HFF-Myc (cell line): ENCODE results near the gene MIPOL1.

ENCODE experiments used
- DNase-seq: peaks from one replicate; pipeline ENCODE4 v3.0.0-alpha.2; 2011; ENCODE audit warnings: low read depth; ENCODE audit errors: extremely low read depth
- H3K4me3 ChIP-seq: replicated peaks from 2 replicates; pipeline ENCODE4 v1.5.1; 2011; ENCODE audit warnings: low read depth, mild to moderate bottlenecking, control low read depth, low read length
- CTCF ChIP-seq: IDR thresholded peaks from 2 replicates; pipeline ENCODE4 v1.5.1; 2012; ENCODE audit warnings: mild to moderate bottlenecking, low read depth, low read length, control low read depth; ENCODE audit errors: missing control alignments

MIPOL1 gene

GRCh38 chr14:37399517-37399916 is 201.8 kb downstream of the MIPOL1 start:
- DNase-seq = no peak
- no peak overlapping the region for H3K4me3 ChIP-seq
- no peak for TF ChIP-seq CTCF

- no peak for DNase-seq
- H3K4me3 ChIP-seq = no peak overlapping the region
- no peak for TF ChIP-seq CTCF
Measured at GRCh38 chr14:37401093-37401492, 203.4 kb downstream of the MIPOL1 start.

GRCh38 chr14:37403626-37404025 is 205.9 kb downstream of the MIPOL1 start:
- no peak overlapping the region for H3K4me3 ChIP-seq
- DNase-seq = no peak
- TF ChIP-seq CTCF = no peak

- TF ChIP-seq CTCF = no peak
- DNase-seq = no peak
- H3K4me3 ChIP-seq = no peak overlapping the region
Measured at GRCh38 chr14:37406095-37406494, 208.4 kb downstream of the MIPOL1 start.

- no peak for TF ChIP-seq CTCF
- H3K4me3 ChIP-seq = no peak overlapping the region
- no peak for DNase-seq
Measured at GRCh38 chr14:37411079-37411735, 213.5 kb downstream of the MIPOL1 start.

GRCh38 chr14:37413050-37413449 is 215.3 kb downstream of the MIPOL1 start:
- no peak for TF ChIP-seq CTCF
- no peak overlapping the region for H3K4me3 ChIP-seq
- no peak for DNase-seq

GRCh38 chr14:37413504-37414003 is 215.8 kb downstream of the MIPOL1 start:
- no peak overlapping the region for H3K4me3 ChIP-seq
- TF ChIP-seq CTCF = no peak
- no peak for DNase-seq
